GM12874 (cell line): Measurements from ENCODE around the gene CDH16.

Source experiments
- TF ChIP-seq, protein P1 (sequence below): IDR thresholded peaks from 2 replicates; pipeline ENCODE4 v1.5.1; 2011; ENCODE audit warnings: low read depth, mild to moderate bottlenecking, control low read depth, low read length, moderate library complexity; ENCODE audit not compliant: insufficient read depth

CDH16 gene

DNA sequence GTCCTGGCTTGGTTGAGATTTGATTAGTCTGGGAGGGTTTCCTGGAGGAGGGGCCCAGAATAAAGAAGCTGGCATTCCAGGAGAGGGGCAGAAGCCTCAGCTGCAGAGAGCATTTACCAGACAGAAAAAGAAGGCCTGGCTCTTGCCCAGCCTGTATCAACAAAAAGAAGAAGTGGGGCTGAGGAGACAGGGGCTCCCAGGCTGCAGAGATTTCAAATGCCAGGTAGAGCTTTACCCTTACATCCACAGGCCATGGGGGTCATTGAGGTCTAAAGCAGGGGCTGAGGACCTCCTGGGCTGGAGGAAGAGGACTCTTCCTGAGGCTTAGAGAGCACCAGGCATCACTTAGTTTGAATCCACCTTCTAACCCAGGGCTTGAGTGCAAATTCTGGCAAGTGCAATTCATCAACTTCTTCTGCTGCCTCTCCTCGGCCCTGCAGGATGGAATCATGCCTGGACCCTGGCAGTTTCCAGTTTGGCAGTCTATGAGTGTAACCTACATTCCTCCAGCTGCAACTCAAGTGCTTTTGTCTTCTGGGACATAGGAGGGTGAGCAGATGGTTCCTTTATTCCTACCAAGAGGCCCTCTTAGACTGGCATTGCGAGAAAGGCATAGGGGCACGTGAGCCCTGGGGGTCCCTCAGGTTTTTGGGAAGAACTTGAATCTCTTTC lies 59.2 kb downstream of the CDH16 start:
- TF ChIP-seq, protein P1, sequence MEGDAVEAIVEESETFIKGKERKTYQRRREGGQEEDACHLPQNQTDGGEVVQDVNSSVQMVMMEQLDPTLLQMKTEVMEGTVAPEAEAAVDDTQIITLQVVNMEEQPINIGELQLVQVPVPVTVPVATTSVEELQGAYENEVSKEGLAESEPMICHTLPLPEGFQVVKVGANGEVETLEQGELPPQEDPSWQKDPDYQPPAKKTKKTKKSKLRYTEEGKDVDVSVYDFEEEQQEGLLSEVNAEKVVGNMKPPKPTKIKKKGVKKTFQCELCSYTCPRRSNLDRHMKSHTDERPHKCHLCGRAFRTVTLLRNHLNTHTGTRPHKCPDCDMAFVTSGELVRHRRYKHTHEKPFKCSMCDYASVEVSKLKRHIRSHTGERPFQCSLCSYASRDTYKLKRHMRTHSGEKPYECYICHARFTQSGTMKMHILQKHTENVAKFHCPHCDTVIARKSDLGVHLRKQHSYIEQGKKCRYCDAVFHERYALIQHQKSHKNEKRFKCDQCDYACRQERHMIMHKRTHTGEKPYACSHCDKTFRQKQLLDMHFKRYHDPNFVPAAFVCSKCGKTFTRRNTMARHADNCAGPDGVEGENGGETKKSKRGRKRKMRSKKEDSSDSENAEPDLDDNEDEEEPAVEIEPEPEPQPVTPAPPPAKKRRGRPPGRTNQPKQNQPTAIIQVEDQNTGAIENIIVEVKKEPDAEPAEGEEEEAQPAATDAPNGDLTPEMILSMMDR: no peak

- TF ChIP-seq, protein P1: no peak
Observed at GRCh38 chr16:66858740-66859396, 59.8 kb downstream of the CDH16 start.
